HCT116 (cell line): ENCODE results near the gene ACSM5. TPM values are rescaled to one million over a fixed set of nuclear protein-coding genes. Genes with fewer than 3 reads are reported as not detected.

Source experiments
- ATAC-seq: fragments of 200-7000 bp; cut with Tn5 transposase; 2 replicates; pipeline ENCODE4 v1.9.1; 2020; ENCODE audit warnings: mild to moderate bottlenecking, moderate library complexity
- BruUV-seq: library from RNA; stranded (reverse); fragments of 400-500 nt; replicated peaks from 2 replicates; lab custom pipeline; 2021; lab: Mats Ljungman, UMichigan
- CTCF ChIA-PET: fragments of 300-600 bp; sonication (Branson Sonifier 250); formaldehyde crosslinking; loops from one replicate; lab custom pipeline; 2021; ENCODE audit warnings: antibody characterized with exemption; lab: Charles Lee
- POLR2A ChIA-PET: fragments of 300-600, 350-600 bp; sonication (Branson Sonifier 250); formaldehyde crosslinking; loops from one replicate; lab custom pipeline; 2021; ENCODE audit warnings: antibody characterized with exemption; lab: Charles Lee
- RAD21 ChIA-PET, 2 experiments: fragments of 300-600 bp; sonication (Branson Sonifier 250); formaldehyde crosslinking; loops; one replicate each; lab custom pipeline; 2023; ENCODE audit warnings: low total read pairs in 2 of 2; ENCODE audit not compliant: uncharacterized antibody in 2 of 2, unreplicated experiment in 2 of 2, low non-redundant PET in 1 of 2; lab: Charles Lee
- DNase-seq: peaks from one replicate; pipeline ENCODE4 v3.0.0-alpha.2; 2010; ENCODE audit warnings: low read depth, low spot score
- H2AFZ ChIP-seq: fragments of 200-600 bp; shearing (Covaris generic), sonication (generic); 2 replicates; pipeline ENCODE4 v1.6.1; 2017; ENCODE audit warnings: low read depth, mixed run types, mixed read lengths, antibody characterized with exemption, low read length; ENCODE audit not compliant: poor library complexity, severe bottlenecking
- H3K27ac ChIP-seq: 2 replicates; pipeline ENCODE4 v1.5.1; 2012; ENCODE audit warnings: low read depth, low read length
- H3K27me3 ChIP-seq: fragments of 200-600 bp; sonication (generic); 2 replicates; pipeline ENCODE4 v1.6.1; 2016; ENCODE audit warnings: mixed run types, low read length, mixed read lengths; ENCODE audit not compliant: insufficient read depth
- H3K36me3 ChIP-seq, 2 experiments: fragments of 200-500 bp in 1 of 2; fragments of 200-600 bp in 1 of 2; sonication (Bioruptor generic) in 1 of 2; sonication (generic) in 1 of 2; 2 replicates each; pipeline versions ENCODE4 v1.5.1 to v1.6.1; 2014 to 2016; ENCODE audit warnings: low read length in 2 of 2, inconsistent platforms in 1 of 2, mixed read lengths in 1 of 2, mixed run types in 1 of 2; ENCODE audit not compliant: insufficient read depth in 2 of 2, control insufficient read depth in 1 of 2
- H3K4me1 ChIP-seq, 2 experiments: fragments of 200-600 bp in 1 of 2; sonication (generic) in 1 of 2; 2 replicates each; pipeline versions ENCODE4 v1.5.1 to v1.6.1; 2012 to 2017; ENCODE audit warnings: low read length in 2 of 2, inconsistent platforms in 1 of 2, mild to moderate bottlenecking in 1 of 2, mixed read lengths in 1 of 2, mixed run types in 1 of 2, moderate library complexity in 1 of 2; ENCODE audit not compliant: insufficient read depth in 2 of 2, control insufficient read depth in 1 of 2
- H3K4me2 ChIP-seq: fragments of 200-600 bp; sonication (generic); 2 replicates; pipeline ENCODE4 v1.6.1; 2017; ENCODE audit warnings: mixed run types, low read length, mixed read lengths
- H3K4me3 ChIP-seq, 2 experiments: fragments of 200-600 bp in 1 of 2; sonication (generic) in 1 of 2; replicated peaks in 1 of 2; 2 replicates each; pipeline ENCODE4 v1.5.1; 2011 to 2016; ENCODE audit warnings: low read length in 2 of 2, control low read depth in 1 of 2, low read depth in 1 of 2, mild to moderate bottlenecking in 1 of 2, mixed read lengths in 1 of 2, mixed run types in 1 of 2
- H3K79me2 ChIP-seq: fragments of 200-600 bp; sonication (generic); 2 replicates; pipeline ENCODE4 v1.6.1; 2017; ENCODE audit warnings: mild to moderate bottlenecking, mixed run types, low read length, moderate library complexity, mixed read lengths; ENCODE audit not compliant: insufficient read depth
- H3K9ac ChIP-seq: fragments of 200-600 bp; sonication (generic); 2 replicates; pipeline ENCODE4 v1.6.1; 2016; ENCODE audit warnings: low read length, mixed read lengths
- H3K9me2 ChIP-seq: fragments of 200-600 bp; sonication (generic), shearing (Covaris generic); 2 replicates; pipeline ENCODE4 v1.6.1; 2017; ENCODE audit warnings: mixed run types, mild to moderate bottlenecking, moderate library complexity; ENCODE audit not compliant: insufficient read depth
- H3K9me3 ChIP-seq, 2 experiments: fragments of 200-500 bp in 1 of 2; fragments of 200-600 bp in 1 of 2; sonication (Bioruptor generic) in 1 of 2; sonication (generic) in 1 of 2; 2 replicates each; pipeline ENCODE4 v1.6.1; 2014 to 2017; ENCODE audit warnings: low read length in 2 of 2, mixed read lengths in 2 of 2, inconsistent platforms in 1 of 2, low read depth in 1 of 2, mild to moderate bottlenecking in 1 of 2, mixed run types in 1 of 2, moderate library complexity in 1 of 2; ENCODE audit not compliant: control insufficient read depth in 1 of 2, insufficient read depth in 1 of 2
- H4K20me1 ChIP-seq: fragments of 200-600 bp; sonication (generic), shearing (Covaris generic); 2 replicates; pipeline ENCODE4 v1.6.1; 2017; ENCODE audit warnings: mixed run types, mild to moderate bottlenecking, moderate library complexity; ENCODE audit not compliant: insufficient read depth
- ELF1 ChIP-seq: IDR thresholded peaks from 2 replicates; pipeline ENCODE4 v1.6.1; 2012; ENCODE audit warnings: low read depth, borderline replicate concordance
- EZH2 ChIP-seq: fragments of 200-600 bp; sonication (generic); IDR thresholded peaks from 2 replicates; pipeline ENCODE4 v1.6.1; 2017; ENCODE audit warnings: antibody characterized with exemption, mixed run types
- EZH2phosphoT487 ChIP-seq: fragments of 200-600 bp; IDR thresholded peaks from 2 replicates; pipeline ENCODE4 v1.6.1; 2018; ENCODE audit warnings: antibody characterized with exemption, borderline replicate concordance
- FOSL1 ChIP-seq: IDR thresholded peaks from 2 replicates; pipeline ENCODE4 v1.6.1; 2012; ENCODE audit warnings: low read depth
- JUND ChIP-seq: IDR thresholded peaks from 2 replicates; pipeline ENCODE4 v1.6.1; 2012
- POLR2A ChIP-seq: IDR thresholded peaks from 2 replicates; pipeline ENCODE4 v1.7.0; 2011; ENCODE audit warnings: borderline replicate concordance; ENCODE audit not compliant: insufficient read depth, insufficient read length; ENCODE audit errors: extremely low read depth
- RAD21 ChIP-seq: IDR thresholded peaks from 2 replicates; pipeline ENCODE4 v1.6.1; 2012; ENCODE audit warnings: low read depth, mild to moderate bottlenecking
- SIN3A ChIP-seq: IDR thresholded peaks from 2 replicates; pipeline ENCODE4 v1.6.1; 2012; ENCODE audit warnings: low read depth
- SP1 ChIP-seq: IDR thresholded peaks from 2 replicates; pipeline ENCODE4 v1.6.1; 2012; ENCODE audit warnings: low read depth
- SRF ChIP-seq: IDR thresholded peaks from 2 replicates; pipeline ENCODE4 v1.6.1; 2012; ENCODE audit warnings: low read depth
- TCF7L2 ChIP-seq: IDR thresholded peaks from 2 replicates; pipeline ENCODE4 v1.7.0; 2011; ENCODE audit warnings: borderline replicate concordance, inconsistent platforms; ENCODE audit not compliant: insufficient read depth, insufficient read length; ENCODE audit errors: extremely low read depth
- YY1 ChIP-seq: IDR thresholded peaks from 2 replicates; pipeline ENCODE4 v1.6.1; 2011; ENCODE audit warnings: low read length, low read depth, moderate library complexity, mild to moderate bottlenecking; ENCODE audit not compliant: insufficient replicate concordance; ENCODE audit errors: extremely low read depth
- intact Hi-C: fragments of 100-400 bp; cut with micrococcal nuclease; formaldehyde crosslinking; loops from 2 replicates; pipeline ENCODE4 v1.10.0; 2022
- total RNA-seq: library from RNA; stranded (reverse); gene quantifications from one replicate; pipeline ENCODE4 v1.2.1, GENCODE V29; 2021; ENCODE audit not compliant: unreplicated experiment
- TF ChIP-seq, protein P1 (sequence below), 3 experiments: fragments of 200-600 bp in 1 of 3; sonication (generic) in 1 of 3; IDR thresholded peaks in 2 of 3; conservative IDR thresholded peaks in 1 of 3; 2 replicates each; pipeline ENCODE4 v1.5.1; 2012 to 2017; ENCODE audit warnings: low read depth in 2 of 3, low read length in 2 of 3, antibody characterized with exemption in 1 of 3, borderline replicate concordance in 1 of 3, control low read depth in 1 of 3, mild to moderate bottlenecking in 1 of 3, mixed read lengths in 1 of 3, mixed run types in 1 of 3, moderate library complexity in 1 of 3; ENCODE audit not compliant: insufficient read depth in 1 of 3

Gene ACSM5
- total RNA-seq, 1 experiment from 2014 or later, result not detected

DNA sequence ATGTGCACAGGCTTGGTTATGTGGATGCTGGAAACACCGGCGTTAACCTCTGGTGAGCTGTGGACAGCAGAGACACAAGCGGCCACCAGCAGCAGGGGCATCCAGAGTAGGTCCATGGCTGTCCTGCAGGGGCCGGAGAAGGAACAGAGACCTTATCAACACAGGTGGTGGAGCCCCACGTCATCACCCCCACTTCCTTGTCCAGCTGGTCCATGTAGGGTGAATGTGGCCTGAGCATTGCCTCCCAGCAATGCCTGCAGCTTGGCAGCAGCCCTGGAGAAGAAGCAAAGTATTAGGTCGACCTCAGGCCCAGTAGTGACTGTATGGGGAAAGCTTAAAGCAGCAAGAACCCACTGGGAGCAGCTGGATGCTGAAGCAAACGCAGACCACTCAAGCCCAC lies 10.1 kb upstream of the ACSM5 start:
- Histone ChIP-seq H2AFZ (no peak overlapping the region), H3K4me1 (no peaks in the 10 kb centered on the region; a peak in 1 of 4 replicates)
- POLR2A ChIA-PET, result no interaction called here

More for the DNA sequence above, 10.1 kb upstream of the ACSM5 start:
- DNase-seq (no peak), ATAC-seq (no peak)
- TF ChIP-seq EZH2, result no peak
- no peak for TF ChIP-seq TCF7L2
- TF ChIP-seq FOSL1, result no peak
- no peak for TF ChIP-seq POLR2A
- no peak for TF ChIP-seq SRF
- no peak for TF ChIP-seq RAD21
- no peak for TF ChIP-seq EZH2phosphoT487
- TF ChIP-seq SP1, result no peak
- no peak for TF ChIP-seq SIN3A
- TF ChIP-seq ELF1, result no peak
- TF ChIP-seq, protein P1, sequence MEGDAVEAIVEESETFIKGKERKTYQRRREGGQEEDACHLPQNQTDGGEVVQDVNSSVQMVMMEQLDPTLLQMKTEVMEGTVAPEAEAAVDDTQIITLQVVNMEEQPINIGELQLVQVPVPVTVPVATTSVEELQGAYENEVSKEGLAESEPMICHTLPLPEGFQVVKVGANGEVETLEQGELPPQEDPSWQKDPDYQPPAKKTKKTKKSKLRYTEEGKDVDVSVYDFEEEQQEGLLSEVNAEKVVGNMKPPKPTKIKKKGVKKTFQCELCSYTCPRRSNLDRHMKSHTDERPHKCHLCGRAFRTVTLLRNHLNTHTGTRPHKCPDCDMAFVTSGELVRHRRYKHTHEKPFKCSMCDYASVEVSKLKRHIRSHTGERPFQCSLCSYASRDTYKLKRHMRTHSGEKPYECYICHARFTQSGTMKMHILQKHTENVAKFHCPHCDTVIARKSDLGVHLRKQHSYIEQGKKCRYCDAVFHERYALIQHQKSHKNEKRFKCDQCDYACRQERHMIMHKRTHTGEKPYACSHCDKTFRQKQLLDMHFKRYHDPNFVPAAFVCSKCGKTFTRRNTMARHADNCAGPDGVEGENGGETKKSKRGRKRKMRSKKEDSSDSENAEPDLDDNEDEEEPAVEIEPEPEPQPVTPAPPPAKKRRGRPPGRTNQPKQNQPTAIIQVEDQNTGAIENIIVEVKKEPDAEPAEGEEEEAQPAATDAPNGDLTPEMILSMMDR (IDR thresholded peaks at IDR 0.05 in 2 of 3, conservative IDR thresholded peaks at IDR 0.05 in 1 of 3; ENCODE audit: borderline replicate concordance in 1 of 3, insufficient read depth in 1 of 3, low read depth in 2 of 3, low read length in 2 of 3), result no peak
- no peak for TF ChIP-seq YY1
- TF ChIP-seq JUND, result no peak
- Histone ChIP-seq H3K36me3 (no peaks in the 10 kb centered on the region), H3K9ac (no peak overlapping the region), H3K27ac (no peak overlapping the region), H4K20me1 (no peaks in the 10 kb centered on the region), H3K9me3 (no peaks in the 10 kb centered on the region), H3K4me3 (no peak overlapping the region), H3K9me2 (no peaks in the 10 kb centered on the region), H3K79me2 (no peaks in the 10 kb centered on the region), H3K27me3 (no peaks in the 10 kb centered on the region; the same call in 1 of the 2 replicates), H3K4me2 (no peak overlapping the region)
- intact Hi-C loops, result no loop called here
- BruUV-seq, result no TSS peak
- RAD21 ChIA-PET, result no interaction called here
- CTCF ChIA-PET, result interaction anchor here (1.0 kb wide), 1 partner anchor 16 kb away, joined by 3 read pairs; no protein-coding TSS in a partner anchor
